ENCODE results near the gene SLC25A22.

- TF ChIP-seq POLR2A (IDR thresholded peaks at IDR 0.05), result no peak
- TF ChIP-seq, protein P1, sequence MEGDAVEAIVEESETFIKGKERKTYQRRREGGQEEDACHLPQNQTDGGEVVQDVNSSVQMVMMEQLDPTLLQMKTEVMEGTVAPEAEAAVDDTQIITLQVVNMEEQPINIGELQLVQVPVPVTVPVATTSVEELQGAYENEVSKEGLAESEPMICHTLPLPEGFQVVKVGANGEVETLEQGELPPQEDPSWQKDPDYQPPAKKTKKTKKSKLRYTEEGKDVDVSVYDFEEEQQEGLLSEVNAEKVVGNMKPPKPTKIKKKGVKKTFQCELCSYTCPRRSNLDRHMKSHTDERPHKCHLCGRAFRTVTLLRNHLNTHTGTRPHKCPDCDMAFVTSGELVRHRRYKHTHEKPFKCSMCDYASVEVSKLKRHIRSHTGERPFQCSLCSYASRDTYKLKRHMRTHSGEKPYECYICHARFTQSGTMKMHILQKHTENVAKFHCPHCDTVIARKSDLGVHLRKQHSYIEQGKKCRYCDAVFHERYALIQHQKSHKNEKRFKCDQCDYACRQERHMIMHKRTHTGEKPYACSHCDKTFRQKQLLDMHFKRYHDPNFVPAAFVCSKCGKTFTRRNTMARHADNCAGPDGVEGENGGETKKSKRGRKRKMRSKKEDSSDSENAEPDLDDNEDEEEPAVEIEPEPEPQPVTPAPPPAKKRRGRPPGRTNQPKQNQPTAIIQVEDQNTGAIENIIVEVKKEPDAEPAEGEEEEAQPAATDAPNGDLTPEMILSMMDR (IDR thresholded peaks at IDR 0.05), result peak; percentile 51 to 59 (median 55)
Observed at GRCh38 chr11:765025-765801, 32.9 kb downstream of the SLC25A22 start.
